Large intestine (tissue), 3 donors: ENCODE measurements around the gene KRT23. TPM values are rescaled to one million over a fixed set of nuclear protein-coding genes. Genes with fewer than 3 reads are reported as not detected.
A peak's percentile ranks its signal among the peaks of the same experiment; 100 is the strongest.
"Not testable (repeated sequence)": the region's sequence is repeated elsewhere in the genome, so short reads cannot be mapped to it uniquely, and the experiment has no call there.

Experiments
- DNase-seq, 2 donors: peaks; one replicate each; pipeline versions ENCODE4 v3.0.0 to v3.0.0-alpha.2; 2013
- H3K27ac ChIP-seq: one replicate; pipeline ENCODE4 v1.5.1; 2013; ENCODE audit warnings: low read length
- H3K27me3 ChIP-seq: 2 replicates; pipeline ENCODE4 v1.6.1; 2013; ENCODE audit warnings: low read length; ENCODE audit not compliant: control insufficient read depth, insufficient read depth
- H3K36me3 ChIP-seq: 2 replicates; pipeline ENCODE4 v1.6.1; 2013; ENCODE audit warnings: low read length; ENCODE audit not compliant: control insufficient read depth, insufficient read depth
- H3K4me1 ChIP-seq: one replicate; pipeline ENCODE4 v1.6.1; 2013; ENCODE audit warnings: low read length; ENCODE audit not compliant: control insufficient read depth, insufficient read depth
- H3K4me3 ChIP-seq: one replicate; pipeline ENCODE4 v1.5.1; 2013; ENCODE audit warnings: low read length
- H3K9me3 ChIP-seq: one replicate; pipeline ENCODE4 v1.6.1; 2013; ENCODE audit warnings: mild to moderate bottlenecking, low read depth, low read length, moderate library complexity; ENCODE audit not compliant: control insufficient read depth
- whole genome bisulfite sequencing: methylation state at CpG from one replicate; pipeline ENCODE4 v1.1.5; 2013; ENCODE audit warnings: low lambda C conversion rate; ENCODE audit not compliant: insufficient coverage; 5-methylcytosine and 5-hydroxymethylcytosine counted together
- polyA plus RNA-seq: library from polyadenylated mRNA; unstranded; fragments of 120-200 nt; gene quantifications from one replicate; pipeline ENCODE4 v1.2.1, GENCODE V29; 2013

The KRT23 gene
- polyA plus RNA-seq, 1 donor: 0.18 TPM

- no peak for DNase-seq
- Histone ChIP-seq H3K27ac (no peak overlapping the region), H3K4me1 (peaks cover 3% of the 10 kb centered on the region), H3K27me3 (no peaks in the 10 kb centered on the region), H3K9me3 (no peaks in the 10 kb centered on the region), H3K4me3 (no peak overlapping the region), H3K36me3 (no peaks in the 10 kb centered on the region)
- 20% methylated on average over 1 of the region's 3 CpGs for WGBS
Measured at GRCh38 chr17:40935624-40936023, 1.8 kb downstream of the KRT23 start.

- WGBS: no CpG with 5 or more reads among the region's 2 CpGs
Measured at GRCh38 chr17:40932608-40933007, 4.8 kb downstream of the KRT23 start.

GRCh38 chr17:40931311-40931710 is 6.1 kb downstream of the KRT23 start:
- Histone ChIP-seq H3K27me3 (peaks cover 5% of the 10 kb centered on the region), H3K27ac (no peak overlapping the region), H3K4me3 (no peak overlapping the region), H3K9me3 (no peaks in the 10 kb centered on the region), H3K36me3 (no peaks in the 10 kb centered on the region), H3K4me1 (peaks cover 1% of the 10 kb centered on the region)
- DNase-seq: no peak
- WGBS: 75% methylated on average over 1 of the region's 3 CpGs

More at GRCh38 chr17:40932608-40933007, 4.8 kb downstream of the KRT23 start:
- no peak for DNase-seq
- Histone ChIP-seq H3K27me3 (no peaks in the 10 kb centered on the region), H3K9me3 (no peaks in the 10 kb centered on the region), H3K27ac (no peak overlapping the region), H3K4me1 (peaks cover 3% of the 10 kb centered on the region), H3K4me3 (no peak overlapping the region), H3K36me3 (no peaks in the 10 kb centered on the region)

DNA sequence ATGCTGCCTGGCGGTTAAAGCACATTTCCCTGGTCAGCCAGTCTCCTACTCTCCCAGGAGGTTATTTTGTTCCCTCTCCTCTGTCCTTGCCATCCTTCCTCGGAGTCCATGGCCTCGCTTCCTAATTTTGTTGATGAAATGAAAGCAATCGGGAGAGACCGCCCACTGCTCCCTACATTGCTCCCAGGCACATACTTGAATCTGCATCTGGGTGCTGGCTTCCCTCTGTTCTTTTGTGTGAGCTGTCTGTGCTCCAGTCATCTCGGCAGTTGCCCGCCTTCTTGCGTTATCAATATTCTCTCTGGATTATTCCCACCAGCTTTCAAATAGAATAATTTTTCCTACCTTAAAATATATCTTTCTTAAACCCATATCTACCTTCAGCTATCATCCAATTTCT is 11.1 kb downstream of the KRT23 start:
- Histone ChIP-seq H3K4me1 (no peaks in the 10 kb centered on the region), H3K4me3 (no peak overlapping the region), H3K27me3 (peaks cover 15% of the 10 kb centered on the region), H3K36me3 (no peaks in the 10 kb centered on the region), H3K27ac (no peak overlapping the region), H3K9me3 (no peaks in the 10 kb centered on the region)
- DNase-seq: no peak
- WGBS: 82% methylated on average over 3 of the region's 8 CpGs

DNA sequence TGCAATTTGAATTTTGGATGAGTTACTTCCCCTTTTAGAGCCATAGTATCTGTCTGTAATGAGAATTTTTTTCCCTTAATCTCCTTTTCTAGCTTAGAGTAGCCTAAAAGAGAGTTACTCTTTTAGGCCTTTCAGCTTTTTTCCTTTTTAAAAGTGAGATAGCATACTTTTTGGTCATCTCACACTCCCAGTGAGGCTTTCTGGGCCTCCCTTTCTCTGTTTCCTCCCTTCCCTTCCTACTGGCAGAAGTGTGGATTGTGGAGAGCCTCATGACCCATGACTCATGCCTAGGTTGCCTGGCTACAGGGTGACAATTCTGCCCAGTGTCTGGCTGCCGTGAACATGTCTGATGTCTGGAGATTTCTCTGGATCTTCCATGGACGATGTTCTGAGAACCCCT is 15.2 kb downstream of the KRT23 start:
- no CpG with 5 or more reads among the region's 2 CpGs for WGBS
- H3K27me3 ChIP-seq: peaks cover 15% of the 10 kb centered on the region
- no peak overlapping the region for H3K4me3 ChIP-seq
- H3K27ac ChIP-seq: no peak overlapping the region
- H3K9me3 ChIP-seq: no peaks in the 10 kb centered on the region
- no peaks in the 10 kb centered on the region for H3K36me3 ChIP-seq
- H3K4me1 ChIP-seq: no peaks in the 10 kb centered on the region
- peak; percentile 46 to 65 for DNase-seq

DNA sequence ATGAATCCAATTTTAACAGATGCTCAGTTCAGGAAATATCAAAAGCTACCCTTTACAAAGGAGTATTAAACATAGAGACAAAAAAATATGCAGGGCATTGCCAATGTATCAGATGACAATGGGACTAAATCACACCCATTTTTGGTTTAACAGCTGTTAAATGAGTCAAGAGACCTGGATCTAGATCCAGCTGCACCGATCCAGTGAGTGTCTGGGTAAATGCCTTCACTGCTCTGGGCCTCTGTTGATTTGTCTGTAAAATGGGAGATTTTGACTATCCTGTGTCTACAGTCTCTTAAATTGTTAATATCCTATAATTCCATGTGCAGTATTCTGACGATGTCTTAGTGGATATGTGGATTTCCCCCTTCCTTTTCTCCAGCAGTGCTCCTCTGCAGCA is 16.4 kb downstream of the KRT23 start:
- Histone ChIP-seq H3K4me1 (no peaks in the 10 kb centered on the region), H3K4me3 (no peak overlapping the region), H3K9me3 (no peaks in the 10 kb centered on the region), H3K27ac (no peak overlapping the region), H3K36me3 (no peaks in the 10 kb centered on the region), H3K27me3 (peaks cover 7% of the 10 kb centered on the region)
- DNase-seq: no peak
- no CpG with 5 or more reads among the region's 2 CpGs for WGBS

DNA sequence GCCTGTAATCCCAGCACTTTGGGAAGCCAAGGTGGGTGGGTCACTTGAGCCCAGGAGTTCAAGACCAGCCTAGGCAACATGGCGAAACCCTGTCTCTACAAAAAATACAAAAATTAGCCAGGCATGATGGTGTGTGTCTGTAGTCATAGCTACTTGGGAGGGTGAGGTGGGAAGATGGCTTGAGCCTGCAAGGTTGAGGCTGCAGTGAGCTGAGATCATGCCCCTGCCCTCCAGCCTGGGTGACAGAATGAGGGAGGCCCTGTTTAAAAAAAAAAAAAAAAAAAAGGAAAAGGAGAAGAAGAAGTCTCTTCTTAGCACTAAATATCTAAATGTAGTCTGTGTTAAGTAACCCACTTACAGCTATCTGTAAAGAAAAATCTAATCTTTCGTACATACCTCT is 20.3 kb downstream of the KRT23 start:
- H3K4me3 ChIP-seq, H3K27ac ChIP-seq, H3K36me3 ChIP-seq, H3K9me3 ChIP-seq, DNase-seq, H3K27me3 ChIP-seq, H3K4me1 ChIP-seq: not testable (repeated sequence)
- WGBS: 60% methylated on average over 1 of the region's 2 CpGs

DNA sequence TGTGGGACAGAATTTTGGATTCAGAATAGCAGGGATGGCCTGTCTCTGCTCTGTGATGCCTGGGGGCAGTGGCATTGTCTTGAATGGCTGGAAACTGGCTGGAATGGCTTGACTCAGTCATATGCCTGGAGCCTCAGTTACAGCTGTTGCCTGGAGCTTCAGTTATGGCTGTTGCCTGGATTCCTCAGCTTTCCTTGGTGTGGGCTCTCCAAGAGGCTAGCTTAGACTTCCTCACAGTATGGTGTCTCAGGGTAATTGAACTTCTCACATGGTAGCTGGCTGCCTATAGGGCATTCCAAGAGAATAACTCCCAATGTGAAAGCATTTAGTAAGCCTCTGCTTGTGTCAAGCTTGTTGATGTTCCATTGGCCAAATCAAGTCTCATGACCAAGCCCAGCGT is 21.1 kb downstream of the KRT23 start:
- no peak for DNase-seq
- H3K27ac ChIP-seq: no peak overlapping the region
- H3K9me3 ChIP-seq: no peaks in the 10 kb centered on the region
- no peaks in the 10 kb centered on the region for H3K4me1 ChIP-seq
- H3K27me3 ChIP-seq: no peaks in the 10 kb centered on the region
- no CpG with 5 or more reads among the region's 1 CpG for WGBS
- H3K4me3 ChIP-seq: no peak overlapping the region
- H3K36me3 ChIP-seq: no peaks in the 10 kb centered on the region

GRCh38 chr17:40915721-40916256 is 21.7 kb downstream of the KRT23 start:
- H3K36me3 ChIP-seq: no peaks in the 10 kb centered on the region
- no peak for DNase-seq
- H3K27ac ChIP-seq: no peak overlapping the region
- no CpG with 5 or more reads among the region's 2 CpGs for WGBS
- H3K4me3 ChIP-seq: no peak overlapping the region
- H3K27me3 ChIP-seq: no peaks in the 10 kb centered on the region
- H3K9me3 ChIP-seq: no peaks in the 10 kb centered on the region
- H3K4me1 ChIP-seq: no peaks in the 10 kb centered on the region

GRCh38 chr17:40915199-40915661 is 22.2 kb downstream of the KRT23 start:
- H3K27me3 ChIP-seq: no peaks in the 10 kb centered on the region
- DNase-seq: no peak
- H3K4me1 ChIP-seq: no peaks in the 10 kb centered on the region
- no peaks in the 10 kb centered on the region for H3K36me3 ChIP-seq
- H3K27ac ChIP-seq: no peak overlapping the region
- H3K4me3 ChIP-seq: no peak overlapping the region
- 100% methylated on average over 2 of the region's 3 CpGs for WGBS
- H3K9me3 ChIP-seq: no peaks in the 10 kb centered on the region

DNA sequence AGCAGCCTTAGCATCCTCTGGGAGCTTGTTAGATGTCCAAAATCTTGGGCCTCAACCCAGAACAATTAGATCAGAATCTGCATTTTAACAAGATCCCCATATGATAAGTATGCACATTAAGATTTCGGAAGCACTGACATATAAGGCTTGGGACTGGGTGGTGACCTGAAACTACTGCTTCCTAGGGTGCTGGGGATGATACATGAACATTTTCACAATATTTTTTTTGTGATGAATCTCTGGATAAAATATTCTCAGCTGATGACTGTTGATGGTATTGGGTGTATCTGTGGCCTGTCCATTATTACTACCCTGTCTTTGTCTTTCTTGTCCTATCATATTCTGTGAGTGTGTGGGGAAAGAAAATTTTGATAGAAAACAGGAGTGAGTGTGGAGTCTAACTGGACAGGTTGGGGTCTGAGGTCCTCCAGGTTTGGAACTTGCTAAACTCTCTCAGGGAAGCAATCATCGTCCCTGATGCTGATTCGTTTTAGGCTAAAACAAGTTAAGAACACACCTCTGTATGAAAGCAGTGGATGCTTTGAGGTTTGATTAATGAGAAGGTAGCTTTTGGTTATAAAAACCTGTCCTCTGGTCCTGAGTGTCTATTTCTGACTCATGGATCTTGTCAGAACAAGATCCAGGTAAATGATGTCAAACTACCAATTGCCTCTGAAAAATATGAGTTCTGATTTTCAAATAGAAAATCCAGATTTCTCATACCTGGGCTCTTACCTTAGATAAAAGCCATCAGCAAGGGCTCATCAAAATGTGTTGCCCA is 23.2 kb downstream of the KRT23 start:
- Histone ChIP-seq H3K9me3 (no peaks in the 10 kb centered on the region), H3K36me3 (no peaks in the 10 kb centered on the region), H3K27ac (no peak overlapping the region), H3K4me3 (no peak overlapping the region), H3K27me3 (no peaks in the 10 kb centered on the region), H3K4me1 (no peaks in the 10 kb centered on the region)
- WGBS: no CpG with 5 or more reads among the region's 3 CpGs
- no peak for DNase-seq
